ENCODE results near the gene OBP2A. TPM values are rescaled to one million over a fixed set of nuclear protein-coding genes. Genes with fewer than 3 reads are reported as not detected.
"Not testable (repeated sequence)": the region's sequence is repeated elsewhere in the genome, so short reads cannot be mapped to it uniquely, and the experiment has no call there.

The OBP2A gene
- total RNA-seq, 4 donors from 2014 or later = not detected

DNA sequence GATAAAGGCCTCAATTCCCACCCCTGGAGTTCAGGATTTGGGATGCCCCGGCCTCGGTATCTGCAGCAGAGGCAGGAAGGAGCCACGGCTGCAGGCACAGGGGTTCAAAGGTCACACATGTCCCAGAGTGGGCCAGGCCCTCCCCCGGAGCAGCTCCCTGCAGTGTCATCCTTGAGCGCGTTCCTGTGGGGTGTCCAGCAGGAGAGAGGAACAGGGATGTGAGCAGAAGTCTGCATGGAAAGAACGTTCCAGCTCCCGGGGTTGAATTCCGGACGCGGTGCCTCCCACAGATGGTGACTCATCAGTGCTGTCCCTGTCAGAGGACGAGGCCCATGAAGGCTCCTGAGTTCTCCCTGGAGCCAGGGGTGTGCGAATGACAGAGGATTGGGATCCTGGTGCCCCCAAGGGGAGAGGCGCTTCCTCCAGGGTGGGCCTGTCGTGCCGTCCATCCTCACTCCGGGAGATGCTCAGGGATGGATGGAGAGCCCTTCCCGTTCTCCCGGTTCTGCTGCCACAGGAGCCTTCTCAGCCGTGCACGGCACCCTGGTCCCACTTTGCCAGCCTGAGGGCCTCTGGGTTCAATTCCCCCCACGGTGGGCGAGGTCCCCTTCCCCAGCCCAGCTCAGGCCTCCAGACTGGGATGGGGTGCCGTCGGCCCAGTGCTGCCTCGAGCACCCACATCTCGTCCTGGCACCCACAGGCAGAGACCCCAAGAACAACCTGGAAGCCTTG, 21.6 kb upstream of the OBP2A start:
- no peaks in the 10 kb centered on the region for H3K4me1 ChIP-seq
- no peak overlapping the region for H3K27ac ChIP-seq
- H3K27me3 ChIP-seq = peaks cover 74% of the 10 kb centered on the region
- H3K4me3 ChIP-seq = no peak overlapping the region
- WGBS, 2 donors (ENCODE audit: low coverage in 1 of 2) = 73% methylated on average over 3 of the region's 27 CpGs; no CpG with 5 or more reads in 1 of the 2 donors
- TF ChIP-seq, protein P1, sequence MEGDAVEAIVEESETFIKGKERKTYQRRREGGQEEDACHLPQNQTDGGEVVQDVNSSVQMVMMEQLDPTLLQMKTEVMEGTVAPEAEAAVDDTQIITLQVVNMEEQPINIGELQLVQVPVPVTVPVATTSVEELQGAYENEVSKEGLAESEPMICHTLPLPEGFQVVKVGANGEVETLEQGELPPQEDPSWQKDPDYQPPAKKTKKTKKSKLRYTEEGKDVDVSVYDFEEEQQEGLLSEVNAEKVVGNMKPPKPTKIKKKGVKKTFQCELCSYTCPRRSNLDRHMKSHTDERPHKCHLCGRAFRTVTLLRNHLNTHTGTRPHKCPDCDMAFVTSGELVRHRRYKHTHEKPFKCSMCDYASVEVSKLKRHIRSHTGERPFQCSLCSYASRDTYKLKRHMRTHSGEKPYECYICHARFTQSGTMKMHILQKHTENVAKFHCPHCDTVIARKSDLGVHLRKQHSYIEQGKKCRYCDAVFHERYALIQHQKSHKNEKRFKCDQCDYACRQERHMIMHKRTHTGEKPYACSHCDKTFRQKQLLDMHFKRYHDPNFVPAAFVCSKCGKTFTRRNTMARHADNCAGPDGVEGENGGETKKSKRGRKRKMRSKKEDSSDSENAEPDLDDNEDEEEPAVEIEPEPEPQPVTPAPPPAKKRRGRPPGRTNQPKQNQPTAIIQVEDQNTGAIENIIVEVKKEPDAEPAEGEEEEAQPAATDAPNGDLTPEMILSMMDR (IDR thresholded peaks at IDR 0.05) = no peak
- TF ChIP-seq POLR2A (IDR thresholded peaks at IDR 0.05) = no peak
- ATAC-seq = no peak
- H3K9me3 ChIP-seq = peaks cover 0 to 4% (median 0%) of the 10 kb centered on the region in 3 donors
- H3K36me3 ChIP-seq = no peaks in the 10 kb centered on the region

DNA sequence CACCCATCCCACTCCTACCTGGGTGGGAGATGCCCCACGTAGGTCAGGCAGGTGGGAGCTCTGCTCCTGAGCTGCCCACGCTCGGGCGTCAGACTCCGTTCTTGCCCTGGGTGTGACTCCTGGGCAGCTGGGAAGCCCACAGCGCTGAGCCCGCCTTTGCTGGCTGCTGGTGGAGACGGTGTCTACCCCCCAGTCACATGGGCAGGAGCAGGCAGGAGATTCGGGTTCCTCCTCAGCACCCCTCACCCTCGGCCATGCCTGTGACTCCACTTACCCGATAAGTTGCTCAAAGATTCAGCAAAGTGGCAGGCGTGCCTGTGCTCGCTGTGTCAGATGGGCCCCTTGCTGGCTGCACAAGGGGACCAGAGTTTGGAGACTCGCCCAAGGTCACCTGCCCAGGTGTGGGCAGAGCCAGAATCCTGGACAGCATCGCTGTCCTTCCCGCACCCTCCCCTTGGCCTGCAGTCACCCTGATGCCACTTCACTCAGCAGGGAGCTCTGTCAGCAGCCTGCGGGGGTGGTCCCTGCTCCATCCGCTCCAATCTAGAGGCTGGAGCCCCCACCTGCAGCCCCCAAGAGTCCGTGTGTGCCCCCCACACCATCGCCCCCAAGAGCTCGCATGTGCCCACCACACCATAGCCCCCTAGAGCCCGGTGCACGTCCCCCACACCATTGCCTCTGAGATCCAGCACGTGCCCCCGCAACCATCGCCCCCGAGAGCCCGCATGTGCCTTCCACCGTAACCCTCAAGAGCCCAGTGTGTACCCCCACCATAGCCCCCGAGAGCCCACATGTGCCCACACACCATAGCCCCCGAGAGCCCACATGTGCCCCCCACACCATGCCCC, 20.5 kb upstream of the OBP2A start:
- Histone ChIP-seq H3K27me3 (peaks cover 83% of the 10 kb centered on the region), H3K27ac (no peak overlapping the region), H3K4me3 (no peak overlapping the region), H3K4me1 (no peaks in the 10 kb centered on the region), H3K9me3 (peaks cover 0 to 14% (median 0%) of the 10 kb centered on the region in 3 donors), H3K36me3 (no peaks in the 10 kb centered on the region)
- WGBS, 2 donors (ENCODE audit: low coverage in 1 of 2) = 100% methylated on average over 1 of the region's 31 CpGs; no CpG with 5 or more reads in 1 of the 2 donors
- no peak for ATAC-seq
- no peak for TF ChIP-seq EP300 (IDR thresholded peaks at IDR 0.05)
- TF ChIP-seq POLR2AphosphoS5 (IDR thresholded peaks at IDR 0.05) = no peak
- TF ChIP-seq, protein P1 (IDR thresholded peaks at IDR 0.05) = no peak
- no peak for TF ChIP-seq POLR2A (IDR thresholded peaks at IDR 0.05)

DNA sequence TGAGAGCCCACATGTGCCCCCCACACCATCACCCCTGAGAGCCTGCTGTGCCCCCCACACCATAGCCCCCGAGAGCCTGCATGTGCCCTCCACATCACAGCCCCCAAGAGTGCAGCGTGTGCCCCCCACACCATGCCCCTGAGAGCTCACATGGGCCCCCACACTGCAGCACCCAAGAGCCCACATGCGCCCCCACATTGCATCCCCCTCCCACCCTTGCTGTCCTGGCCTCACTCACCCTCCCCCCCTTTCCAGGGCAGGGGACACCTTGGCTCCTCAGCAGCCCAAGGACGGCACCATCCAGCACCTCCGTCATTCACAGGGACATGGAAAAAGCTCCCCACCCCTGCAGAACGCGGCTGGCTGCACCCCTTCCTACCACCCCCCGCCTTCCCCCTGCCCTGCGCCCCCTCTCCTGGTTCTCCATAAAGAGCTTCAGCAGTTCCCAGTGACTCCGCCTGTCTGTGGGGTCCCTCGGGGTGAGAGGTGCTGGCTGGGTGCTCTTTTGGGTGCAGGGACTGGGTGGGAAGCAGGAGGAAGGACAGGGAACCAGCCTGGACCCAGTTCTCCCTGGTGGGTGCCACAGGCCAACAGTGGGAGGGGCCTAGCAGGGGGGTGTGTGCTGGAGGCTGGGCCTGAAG, 19.7 kb upstream of the OBP2A start:
- ATAC-seq = no peak
- Histone ChIP-seq H3K36me3 (no peaks in the 10 kb centered on the region), H3K4me1 (no peaks in the 10 kb centered on the region), H3K4me3 (no peak overlapping the region), H3K9me3 (peaks cover 0 to 14% (median 0%) of the 10 kb centered on the region in 3 donors), H3K27ac (no peak overlapping the region), H3K27me3 (peaks cover 85% of the 10 kb centered on the region)
- 100% methylated on average over 1 of the region's 11 CpGs; no CpG with 5 or more reads in 1 of the 2 donors for WGBS, 2 donors (ENCODE audit: low coverage in 1 of 2)
- TF ChIP-seq POLR2A (IDR thresholded peaks at IDR 0.05) = no peak
- TF ChIP-seq, protein P1 (IDR thresholded peaks at IDR 0.05) = no peak
- no peak for TF ChIP-seq EP300 (IDR thresholded peaks at IDR 0.05)
- TF ChIP-seq POLR2AphosphoS5 (IDR thresholded peaks at IDR 0.05) = no peak

DNA sequence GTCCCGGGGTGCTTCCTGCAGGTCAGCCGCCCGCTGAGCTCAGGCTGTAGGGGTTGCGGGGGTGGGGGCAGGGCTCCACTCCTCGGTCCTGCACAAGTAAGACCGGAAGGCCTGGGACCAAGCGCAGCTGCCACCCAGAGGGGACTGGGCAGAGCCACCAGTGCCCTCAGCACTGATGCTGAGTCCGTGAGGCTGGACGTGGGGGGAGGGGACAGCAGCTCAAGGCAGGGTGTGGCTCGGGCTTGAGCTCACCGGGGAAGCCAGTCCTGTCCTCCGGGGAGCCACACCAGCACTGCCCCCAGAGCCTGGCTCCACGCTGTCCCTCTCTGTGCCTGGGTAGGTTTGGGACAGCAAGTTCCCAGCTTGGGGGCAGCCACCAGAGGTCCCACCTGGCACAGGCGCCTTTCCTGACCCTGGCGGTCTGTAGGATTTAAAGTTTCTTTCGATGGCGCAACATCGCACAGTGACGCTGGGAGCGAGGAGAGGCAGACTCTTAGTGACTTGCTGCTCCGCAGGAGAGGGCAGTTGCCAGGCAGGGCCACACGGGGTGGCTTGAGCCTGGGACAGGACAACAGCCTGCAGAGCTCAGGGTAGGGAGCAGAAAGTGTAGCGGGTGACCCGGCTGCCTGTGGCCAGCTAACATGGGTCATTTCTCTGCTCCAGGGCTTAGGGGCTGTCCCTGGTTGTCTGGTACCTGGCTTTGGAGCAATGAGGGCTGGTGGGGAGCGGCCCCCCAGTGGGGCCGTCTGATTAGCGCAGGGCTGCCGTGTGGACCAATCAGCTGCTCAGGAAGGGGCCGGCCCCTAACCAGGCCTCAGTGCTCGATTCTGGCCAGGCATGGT, 19.0 kb upstream of the OBP2A start:
- Histone ChIP-seq H3K9me3 (peaks cover 0 to 14% (median 0%) of the 10 kb centered on the region in 3 donors), H3K4me3 (no peak overlapping the region), H3K36me3 (no peaks in the 10 kb centered on the region), H3K27ac (no peak overlapping the region), H3K27me3 (peaks cover 84% of the 10 kb centered on the region), H3K4me1 (no peaks in the 10 kb centered on the region)
- ATAC-seq = no peak
- TF ChIP-seq, protein P1 (IDR thresholded peaks at IDR 0.05) = no peak
- no peak for TF ChIP-seq POLR2A (IDR thresholded peaks at IDR 0.05)
- TF ChIP-seq POLR2AphosphoS5 (IDR thresholded peaks at IDR 0.05) = no peak
- no peak for TF ChIP-seq EP300 (IDR thresholded peaks at IDR 0.05)
- 70 to 71% methylated on average over 4 of the region's 30 CpGs for WGBS, 2 donors (ENCODE audit: low coverage in 1 of 2)

DNA sequence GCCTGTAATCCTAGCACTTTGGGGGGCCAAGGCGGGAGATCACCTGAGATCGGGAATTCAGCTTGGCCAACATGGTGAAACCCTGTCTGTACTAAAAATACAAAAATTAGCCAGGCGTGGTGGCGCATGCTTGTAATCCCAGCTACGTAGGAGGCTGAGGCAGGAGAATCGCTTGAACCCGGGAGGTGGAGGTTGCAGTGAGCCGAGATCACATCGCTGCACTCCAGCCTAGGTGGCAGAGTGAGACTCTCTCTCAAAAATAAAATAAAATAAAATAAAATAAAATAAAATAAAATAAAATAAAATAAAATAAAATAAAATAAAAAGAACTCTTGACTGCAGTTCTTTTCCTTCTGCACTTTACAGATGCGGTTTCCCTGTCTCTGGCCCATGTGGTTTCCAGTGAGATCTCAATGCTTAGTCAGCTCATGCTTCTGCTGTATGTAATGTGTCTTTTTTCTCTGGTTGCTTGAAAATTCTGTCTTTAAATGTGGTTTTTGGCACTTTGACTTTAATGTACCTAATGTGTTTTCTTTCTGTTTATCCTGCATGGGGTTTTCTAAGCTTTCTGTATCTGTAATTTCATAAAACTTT, 17.0 kb upstream of the OBP2A start:
- not testable (repeated sequence) for H3K4me1 ChIP-seq, H3K27ac ChIP-seq, ATAC-seq, H3K4me3 ChIP-seq, H3K36me3 ChIP-seq
- 93 to 100% methylated on average over 1 to 6 of the region's 10 CpGs for WGBS, 2 donors (ENCODE audit: low coverage in 1 of 2)
- Histone ChIP-seq H3K9me3 (peaks cover 0 to 14% (median 0%) of the 10 kb centered on the region in 3 donors), H3K27me3 (peaks cover 77% of the 10 kb centered on the region)

Measured in gastroesophageal sphincter (tissue), 4 donors.